Bone marrow (tissue), 2 donors: ENCODE data around the gene DCPS.
A peak's percentile ranks its signal among the peaks of the same experiment; 100 is the strongest.
"Not testable (repeated sequence)": the region's sequence is repeated elsewhere in the genome, so short reads cannot be mapped to it uniquely, and the experiment has no call there.

ENCODE experiments used
- DNase-seq, 2 donors: peaks; one replicate each; lab custom pipeline; 2025; lab: John Stamatoyannopoulos, UW

DCPS gene

GRCh38 chr11:126303623-126304456 is at the start of gene DCPS:
Gene DCPS, plus strand, starts transcription at chr11:126304060. Its CDS starts 21 bp downstream, at chr11:126304081.
- peak; percentile 44 to 57 for DNase-seq

- no peak for DNase-seq
These were observed 49.0 kb upstream of the DCPS start for GRCh38 chr11:126254819-126255218.

GRCh38 chr11:126255507-126255906 is 48.4 kb upstream of the DCPS start:
- DNase-seq: not testable (repeated sequence)

GRCh38 chr11:126256216-126256615 is 47.6 kb upstream of the DCPS start:
- DNase-seq: no peak

- no peak for DNase-seq
These were observed 46.7 kb upstream of the DCPS start for GRCh38 chr11:126257144-126257543.

GRCh38 chr11:126257764-126258163 is 46.1 kb upstream of the DCPS start:
- no peak for DNase-seq

GRCh38 chr11:126262216-126262615 is 41.6 kb upstream of the DCPS start:
- DNase-seq: no peak

GRCh38 chr11:126263489-126263888 is 40.4 kb upstream of the DCPS start:
- DNase-seq: no peak

- no peak for DNase-seq
These were observed 38.0 kb upstream of the DCPS start for GRCh38 chr11:126265811-126266210.

- no peak for DNase-seq
These were observed 36.2 kb upstream of the DCPS start for GRCh38 chr11:126267650-126268049.

GRCh38 chr11:126268361-126268707 is 35.5 kb upstream of the DCPS start:
- no peak for DNase-seq

- peak; percentile 95 to 98 for DNase-seq
These were observed 34.9 kb upstream of the DCPS start, which contains the start of the genes FOXRED1 and SRPRA for GRCh38 chr11:126268708-126269579. Gene FOXRED1, plus strand, starts transcription at chr11:126269154. Its CDS starts 53 bp downstream, at chr11:126269207. Gene SRPRA, minus strand, starts transcription at chr11:126268895. Its CDS starts 91 bp downstream, at chr11:126268804.

- no peak for DNase-seq
These were observed 26.5 kb upstream of the DCPS start for GRCh38 chr11:126277322-126277721.

- no peak for DNase-seq
These were observed 26.1 kb upstream of the DCPS start for GRCh38 chr11:126277780-126278179.

- DNase-seq: no peak
These were observed 24.7 kb upstream of the DCPS start for GRCh38 chr11:126279191-126279590.

- DNase-seq: no peak
These were observed 23.3 kb upstream of the DCPS start for GRCh38 chr11:126280595-126280994.

- DNase-seq: no peak
These were observed 22.6 kb upstream of the DCPS start for GRCh38 chr11:126281245-126281644.

- DNase-seq: no peak
These were observed 22.1 kb upstream of the DCPS start for GRCh38 chr11:126281666-126282175.

- DNase-seq: no peak
These were observed 21.5 kb upstream of the DCPS start for GRCh38 chr11:126282361-126282735.

GRCh38 chr11:126282736-126283591 is 20.9 kb upstream of the DCPS start, which contains the start of gene TIRAP:
Gene TIRAP, plus strand, starts transcription at chr11:126283093. Its CDS starts 7,802 bp downstream, at chr11:126290895.
- peak; percentile 37 to 62 for DNase-seq

- peak; percentile 57 to 68 for DNase-seq
These were observed 19.0 kb upstream of the DCPS start for GRCh38 chr11:126284829-126285228.
